GM18505 (cell line): ENCODE measurements around the gene BASP1.

Experiments
- ATAC-seq: cut with Tn5 transposase; IDR thresholded peaks from one replicate; pipeline ENCODE4 v1.9.1; 2021; ENCODE audit not compliant: unreplicated experiment
- POLR2A ChIP-seq: IDR thresholded peaks from 4 replicates; pipeline ENCODE4 v1.6.1; 2011; ENCODE audit warnings: borderline replicate concordance; ENCODE audit not compliant: insufficient read depth, insufficient read length; ENCODE audit errors: extremely low read depth

BASP1 gene

GRCh38 chr5:17212191-17212590 is 5.2 kb upstream of the BASP1 start:
- ATAC-seq = no peak

GRCh38 chr5:17212996-17213395 is 4.4 kb upstream of the BASP1 start:
- TF ChIP-seq POLR2A = no peak
- no peak for ATAC-seq

More at GRCh38 chr5:17212191-17212590, 5.2 kb upstream of the BASP1 start:
- TF ChIP-seq POLR2A = no peak

GRCh38 chr5:17213938-17214337 is 3.5 kb upstream of the BASP1 start:
- TF ChIP-seq POLR2A = no peak
- no peak for ATAC-seq

GRCh38 chr5:17214893-17215292 is 2.5 kb upstream of the BASP1 start:
- TF ChIP-seq POLR2A = no peak
- ATAC-seq = no peak

- TF ChIP-seq POLR2A = no peak
- ATAC-seq = no peak
Measured at GRCh38 chr5:17215361-17215760, 2.1 kb upstream of the BASP1 start.

GRCh38 chr5:17216176-17216973 is 1.1 kb upstream of the BASP1 start:
- TF ChIP-seq POLR2A = no peak
- peak; percentile 42 for ATAC-seq

GRCh38 chr5:17216974-17217492 is 398 bp upstream of the BASP1 start:
- ATAC-seq = no peak
- TF ChIP-seq POLR2A = no peak

- peak; percentile 26 for TF ChIP-seq POLR2A
- peak; percentile 22 for ATAC-seq
Measured at GRCh38 chr5:17218353-17219005, 1.0 kb downstream of the BASP1 start.

GRCh38 chr5:17219006-17219422 is 1.6 kb downstream of the BASP1 start:
- peak; percentile 6 for ATAC-seq
- TF ChIP-seq POLR2A = peak; percentile 13

GRCh38 chr5:17219469-17219868 is 2.0 kb downstream of the BASP1 start:
- no peak for TF ChIP-seq POLR2A
- no peak for ATAC-seq

GRCh38 chr5:17219992-17220391 is 2.6 kb downstream of the BASP1 start:
- no peak for ATAC-seq

GRCh38 chr5:17220469-17220868 is 3.0 kb downstream of the BASP1 start:
- ATAC-seq = no peak
- no peak for TF ChIP-seq POLR2A

More at GRCh38 chr5:17219992-17220391, 2.6 kb downstream of the BASP1 start:
- TF ChIP-seq POLR2A = no peak

GRCh38 chr5:17221843-17222636 is 4.6 kb downstream of the BASP1 start:
- no peak for TF ChIP-seq POLR2A
- no peak for ATAC-seq
